SK-N-SH treated with all-trans-retinoic acid at 6 μM for 48 hours (cell line): Measurements from ENCODE around the gene CYLD.

ENCODE experiments used
- ATAC-seq: fragments of 200-7000 bp; cut with Tn5 transposase; 3 replicates; pipeline ENCODE4 v1.9.1; 2020; ENCODE audit warnings: mild to moderate bottlenecking, moderate library complexity
- ARNTL ChIP-seq: fragments of 450-650 bp; formaldehyde crosslinking; IDR thresholded peaks from 2 replicates; pipeline ENCODE4 v1.5.0; 2020; ENCODE audit warnings: low read depth, mild to moderate bottlenecking, moderate library complexity, borderline replicate concordance
- BACH2 ChIP-seq: fragments of 250-450 bp; sonication (Bioruptor Pico); IDR thresholded peaks from 2 replicates; pipeline ENCODE4 v1.9.0; 2021; ENCODE audit warnings: mild to moderate bottlenecking, borderline replicate concordance
- CREB5 ChIP-seq: fragments of 250-450 bp; sonication (Bioruptor Pico); IDR thresholded peaks from 2 replicates; pipeline ENCODE4 v1.5.1; 2020; ENCODE audit warnings: low read depth, mild to moderate bottlenecking, moderate library complexity
- CSDC2 ChIP-seq: fragments of 250-450 bp; sonication (Bioruptor Pico); IDR thresholded peaks from 2 replicates; pipeline ENCODE4 v1.5.0; 2020; ENCODE audit warnings: mild to moderate bottlenecking, moderate library complexity
- CSRNP3 ChIP-seq: fragments of 250-450 bp; sonication (Bioruptor Pico); IDR thresholded peaks from 2 replicates; pipeline ENCODE4 v1.5.1; 2021; ENCODE audit warnings: mild to moderate bottlenecking, moderate library complexity
- GLIS3 ChIP-seq: fragments of 250-450 bp; sonication (Bioruptor Pico); IDR thresholded peaks from 2 replicates; pipeline ENCODE4 v1.5.0; 2020; ENCODE audit warnings: mild to moderate bottlenecking, moderate library complexity
- ISL1 ChIP-seq: fragments of 250-450 bp; sonication (Bioruptor Pico); IDR thresholded peaks from 2 replicates; pipeline ENCODE4 v2.1.2; 2022; ENCODE audit warnings: mild to moderate bottlenecking, moderate library complexity
- OSR1 ChIP-seq: fragments of 250-450 bp; sonication (Bioruptor Pico); IDR thresholded peaks from 2 replicates; pipeline ENCODE4 v1.8.0; 2022; ENCODE audit warnings: moderate library complexity, mild to moderate bottlenecking, inconsistent platforms
- PATZ1 ChIP-seq: fragments of 250-450 bp; sonication (Bioruptor Pico); IDR thresholded peaks from 2 replicates; pipeline ENCODE4 v1.8.0; 2020; ENCODE audit warnings: mild to moderate bottlenecking, moderate library complexity, borderline replicate concordance
- POU6F1 ChIP-seq: fragments of 250-450 bp; sonication (Bioruptor Pico); IDR thresholded peaks from 2 replicates; pipeline ENCODE4 v1.8.0; 2021; ENCODE audit warnings: low read depth, mild to moderate bottlenecking, moderate library complexity, borderline replicate concordance
- PPARA ChIP-seq: fragments of 250-450 bp; sonication (Bioruptor Pico); IDR thresholded peaks from 2 replicates; pipeline ENCODE4 v1.5.0; 2020; ENCODE audit warnings: mild to moderate bottlenecking, borderline replicate concordance
- RARB ChIP-seq: fragments of 250-450 bp; sonication (Bioruptor Pico); IDR thresholded peaks from 2 replicates; pipeline ENCODE4 v1.8.0; 2021; ENCODE audit warnings: mild to moderate bottlenecking, moderate library complexity
- TCF4 ChIP-seq: fragments of 250-450 bp; sonication (Bioruptor Pico); IDR thresholded peaks from 2 replicates; pipeline ENCODE4 v1.8.0; 2021; ENCODE audit warnings: mild to moderate bottlenecking, moderate library complexity, borderline replicate concordance
- TOX ChIP-seq: fragments of 250-450 bp; sonication (Bioruptor Pico); IDR thresholded peaks from 2 replicates; pipeline ENCODE4 v1.8.0; 2021; ENCODE audit warnings: mild to moderate bottlenecking, moderate library complexity, borderline replicate concordance
- TSHZ2 ChIP-seq: fragments of 250-450 bp; sonication (Bioruptor Pico); IDR thresholded peaks from 2 replicates; pipeline ENCODE4 v1.5.0; 2020; ENCODE audit warnings: mild to moderate bottlenecking, moderate library complexity
- ZC3H10 ChIP-seq: fragments of 250-450 bp; sonication (Bioruptor Pico); IDR thresholded peaks from 2 replicates; pipeline ENCODE4 v1.5.1; 2021; ENCODE audit warnings: mild to moderate bottlenecking, moderate library complexity
- ZFP3 ChIP-seq: fragments of 250-450 bp; sonication (Bioruptor Pico); IDR thresholded peaks from 2 replicates; pipeline ENCODE4 v1.5.0; 2020; ENCODE audit warnings: mild to moderate bottlenecking, moderate library complexity
- ZNF565 ChIP-seq: fragments of 450-650 bp; formaldehyde crosslinking; conservative IDR thresholded peaks from 2 replicates; pipeline ENCODE4 v1.5.0; 2020; ENCODE audit warnings: low read depth, mild to moderate bottlenecking, moderate library complexity
- ZNF8 ChIP-seq: fragments of 450-650 bp; formaldehyde crosslinking; IDR thresholded peaks from 2 replicates; pipeline ENCODE4 v1.5.0; 2020; ENCODE audit warnings: mild to moderate bottlenecking, moderate library complexity

CYLD gene

GRCh38 chr16:50717494-50717893 lies 24.4 kb upstream of the CYLD start:
- TF ChIP-seq CSRNP3 (CRISPR knock-in tag) (no peak), TCF4 (CRISPR knock-in tag) (no peak), RARB (CRISPR knock-in tag) (no peak), CSDC2 (no peak), POU6F1 (CRISPR knock-in tag) (no peak)
- ATAC-seq, result no peak

GRCh38 chr16:50718061-50718760 lies 23.7 kb upstream of the CYLD start:
- no peak for ATAC-seq

GRCh38 chr16:50718761-50719400 lies 23.0 kb upstream of the CYLD start:
- ATAC-seq, result no peak
- TF ChIP-seq ZFP3, result no peak
- no peak for TF ChIP-seq ZNF565 (CRISPR knock-in tag)
- no peak for TF ChIP-seq CSRNP3 (CRISPR knock-in tag)
- no peak for TF ChIP-seq BACH2 (CRISPR knock-in tag)
- TF ChIP-seq OSR1 (CRISPR knock-in tag), result no peak
- no peak for TF ChIP-seq TCF4 (CRISPR knock-in tag)
- no peak for TF ChIP-seq ARNTL (CRISPR knock-in tag)
- TF ChIP-seq PPARA, result no peak
- no peak for TF ChIP-seq TSHZ2 (CRISPR knock-in tag)
- TF ChIP-seq CREB5 (CRISPR knock-in tag), result no peak
- no peak for TF ChIP-seq PATZ1 (CRISPR knock-in tag)
- TF ChIP-seq TOX (CRISPR knock-in tag), result no peak
- no peak for TF ChIP-seq RARB (CRISPR knock-in tag)
- TF ChIP-seq ZNF8 (CRISPR knock-in tag), result no peak
- no peak for TF ChIP-seq GLIS3 (CRISPR knock-in tag)
- no peak for TF ChIP-seq ZC3H10 (CRISPR knock-in tag)
- no peak for TF ChIP-seq ISL1 (CRISPR knock-in tag)

More at GRCh38 chr16:50718061-50718760, 23.7 kb upstream of the CYLD start:
- no peak for TF ChIP-seq TSHZ2 (CRISPR knock-in tag)
- TF ChIP-seq, all 23 proteins: peak for 0
